ENCODE data around the gene FASTK.

GRCh38 chr7:151116603-151117440 lies 36.2 kb upstream of the FASTK start:
- TF ChIP-seq CTCF (IDR thresholded peaks at IDR 0.05; ENCODE audit: insufficient read depth, low read length, poor library complexity, severe bottlenecking) (no peak), EZH2phosphoT487 (conservative IDR thresholded peaks at IDR 0.05; ENCODE audit: low read length) (no peak)

Data from SU-DHL-6 (cell line).